Epithelial cell of esophagus (primary cell): ENCODE measurements around the gene HNRNPUL1.

Source experiments
- DNase-seq: peaks from one replicate; pipeline ENCODE4 v3.0.0; 2010; ENCODE audit warnings: low read depth
- H3K4me3 ChIP-seq: 2 replicates; pipeline ENCODE4 v1.5.1; 2011; ENCODE audit warnings: mild to moderate bottlenecking, low read length, control low read depth
- CTCF ChIP-seq: IDR thresholded peaks from 2 replicates; pipeline ENCODE4 v1.5.1; 2011; ENCODE audit warnings: low read depth, mild to moderate bottlenecking, low read length, control low read depth, inconsistent platforms; ENCODE audit not compliant: insufficient read depth; ENCODE audit errors: missing control alignments

The HNRNPUL1 gene

GRCh38 chr19:41297628-41298347 is 33.6 kb downstream of the HNRNPUL1 start:
- H3K4me3 ChIP-seq, result no peak overlapping the region
- TF ChIP-seq CTCF, result no peak
- no peak for DNase-seq

DNA sequence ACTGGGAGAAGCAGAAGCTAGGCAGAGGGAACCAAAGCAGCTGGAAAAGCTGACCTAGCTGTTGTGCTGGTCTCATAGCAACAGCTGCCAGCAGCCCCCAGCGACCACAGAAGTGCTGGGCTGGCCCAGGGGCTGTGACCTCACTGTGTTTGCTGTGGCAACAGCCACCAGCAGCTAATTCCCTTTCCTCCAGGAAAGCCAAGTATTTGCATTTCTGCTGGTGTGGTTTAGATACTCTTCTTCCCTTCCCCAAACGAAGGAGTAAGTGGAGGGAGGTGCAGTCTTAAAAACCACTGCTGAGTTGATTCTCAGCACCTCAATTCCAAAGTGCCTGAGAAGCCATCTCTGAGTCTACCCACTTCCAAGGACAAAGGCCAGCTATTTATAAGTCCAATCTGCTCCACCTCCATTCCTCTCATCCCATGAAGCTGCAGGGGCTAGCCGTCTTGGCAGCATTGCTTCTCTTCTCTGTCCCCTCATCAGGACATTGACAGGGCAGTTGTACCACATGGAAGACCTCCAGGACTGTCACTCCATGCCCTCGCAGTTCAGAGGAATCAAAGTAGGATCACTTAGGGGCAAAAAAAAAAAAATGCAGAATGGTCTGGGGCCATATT is 34.3 kb downstream of the HNRNPUL1 start:
- no peak for DNase-seq
- H3K4me3 ChIP-seq, result no peak overlapping the region
- no peak for TF ChIP-seq CTCF

DNA sequence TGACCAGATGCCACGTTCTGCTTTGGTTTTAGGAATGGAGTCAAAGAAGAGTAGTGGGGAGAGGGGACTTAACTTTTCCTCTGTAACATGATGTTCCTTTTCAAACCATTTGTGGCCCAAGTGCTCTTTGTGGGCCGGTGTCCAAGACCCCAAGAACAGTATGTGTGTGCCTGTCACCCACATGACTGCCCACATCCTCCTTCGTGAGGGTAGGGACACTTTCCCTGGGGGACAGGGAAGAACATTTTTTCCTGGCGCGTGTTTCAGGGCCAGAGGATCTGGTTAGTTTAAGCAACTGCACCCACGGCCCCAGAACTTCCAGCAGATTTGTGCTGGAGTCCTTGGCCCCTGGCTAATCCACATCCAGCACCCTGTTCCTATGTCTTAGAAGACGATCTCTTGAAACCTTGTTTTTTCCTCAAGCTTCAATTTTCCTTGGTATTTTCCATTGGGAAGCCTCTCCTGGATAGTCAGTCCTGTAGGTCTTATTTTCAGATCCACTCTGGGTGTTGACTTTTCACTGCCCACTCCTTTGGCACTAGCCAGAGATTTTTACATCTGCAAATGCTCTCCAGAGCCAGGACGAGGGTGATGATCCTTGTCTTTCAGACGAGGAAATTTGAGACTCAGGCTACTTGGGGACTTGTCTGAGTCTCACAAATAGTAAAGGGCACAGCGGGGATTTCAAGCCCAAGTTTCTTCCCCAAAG is 35.0 kb downstream of the HNRNPUL1 start:
- H3K4me3 ChIP-seq, result no peak overlapping the region
- no peak for DNase-seq
- TF ChIP-seq CTCF, result no peak

GRCh38 chr19:41299755-41300089 is 35.5 kb downstream of the HNRNPUL1 start:
- no peak for TF ChIP-seq CTCF
- no peak overlapping the region for H3K4me3 ChIP-seq
- peak; percentile 14 for DNase-seq

DNA sequence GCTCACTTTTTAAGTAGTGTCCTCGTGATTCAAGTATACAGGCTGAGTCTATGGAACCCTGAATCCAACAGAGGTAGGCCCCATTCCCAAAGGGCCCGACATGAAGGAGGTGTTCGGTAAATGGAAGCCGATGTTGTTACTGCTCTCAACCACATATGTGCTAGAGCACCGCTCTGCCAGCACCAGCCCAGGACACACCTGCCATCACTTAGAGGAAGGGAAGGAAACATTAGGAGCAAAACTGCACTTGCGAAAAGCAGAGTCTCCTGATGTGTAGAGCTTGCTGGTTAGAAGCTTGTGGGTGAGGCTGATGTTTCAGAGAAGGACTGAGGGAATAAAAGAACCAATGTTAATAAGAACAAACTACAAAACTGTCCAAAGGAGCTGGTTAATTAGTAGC is 36.4 kb downstream of the HNRNPUL1 start:
- no peak for DNase-seq
- no peak overlapping the region for H3K4me3 ChIP-seq

DNA sequence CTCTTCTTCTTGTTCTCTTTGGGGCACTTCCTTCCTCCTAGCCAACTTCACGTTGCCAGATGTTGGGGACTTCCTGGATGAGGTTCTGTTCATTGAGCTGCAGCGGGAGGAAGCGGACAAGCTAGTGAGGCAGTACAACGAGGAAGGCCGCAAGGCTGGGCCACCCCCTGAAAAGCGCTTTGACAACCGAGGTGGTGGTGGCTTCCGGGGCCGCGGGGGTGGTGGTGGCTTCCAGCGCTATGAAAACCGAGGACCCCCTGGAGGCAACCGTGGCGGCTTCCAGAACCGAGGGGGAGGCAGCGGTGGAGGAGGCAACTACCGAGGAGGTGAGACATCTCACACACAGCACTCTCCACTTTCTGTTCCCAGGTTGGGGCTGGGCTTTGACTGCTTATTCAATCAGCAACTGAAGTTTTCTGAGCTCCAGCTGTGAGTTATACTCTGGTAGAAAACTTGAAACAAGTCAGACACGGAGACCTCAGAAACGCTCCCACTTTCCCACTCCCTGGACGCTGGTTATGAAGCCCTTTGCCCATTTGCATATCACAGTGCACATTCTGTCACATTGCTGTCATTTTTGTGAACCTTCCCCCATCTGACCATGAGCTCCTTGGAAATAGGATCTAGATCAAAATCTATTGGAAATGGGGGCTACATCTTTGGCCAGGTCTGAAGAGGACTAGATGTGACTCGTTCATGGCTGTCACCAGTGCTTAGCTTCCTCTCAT is 38.6 kb downstream of the HNRNPUL1 start:
- no peak overlapping the region for H3K4me3 ChIP-seq
- DNase-seq, result no peak
- TF ChIP-seq CTCF, result no peak

More for the DNA sequence above, 36.4 kb downstream of the HNRNPUL1 start:
- TF ChIP-seq CTCF, result no peak
